ENCODE results near the gene DDHD1. TPM values are rescaled to one million over a fixed set of nuclear protein-coding genes. Genes with fewer than 3 reads are reported as not detected.

The DDHD1 gene
- total and polyA plus RNA-seq, 2 experiments from 2014 or later, result 11.2 to 28.9 TPM

GRCh38 chr14:53010193-53011040 lies 142.7 kb downstream of the DDHD1 start:
- no peaks in the 10 kb centered on the region for H3K27me3 Mint-ChIP-seq (ENCODE audit: insufficient read depth, low read depth, poor library complexity)

GRCh38 chr14:53006931-53007562 lies 146.1 kb downstream of the DDHD1 start:
- peak; percentile 55 for ATAC-seq
- Mint-ChIP-seq H3K27ac (no peak overlapping the region), H3K36me3 (ENCODE audit: low read depth) (no peaks in the 10 kb centered on the region)

More at GRCh38 chr14:53010193-53011040, 142.7 kb downstream of the DDHD1 start:
- Histone ChIP-seq H3K4me1 (ENCODE audit: insufficient read depth) (peaks cover 16% of the 10 kb centered on the region; the same call in 1 of the 2 replicates), H3F3A (replicated peaks; ENCODE audit: low read depth) (no peaks in the 10 kb centered on the region), H3K27me3 (ENCODE audit: insufficient read depth) (no peaks in the 10 kb centered on the region), H3K79me2 (replicated peaks; ENCODE audit: insufficient read depth) (no peaks in the 10 kb centered on the region), H3K4me2 (no peak overlapping the region), H2AFZ (peak overlapping the region; percentile 53; the same call in 1 of the 2 replicates), H3K9me2 (ENCODE audit: insufficient read depth) (no peaks in the 10 kb centered on the region; the same call in 1 of the 2 replicates), H3K36me3 (ENCODE audit: insufficient read depth) (no peaks in the 10 kb centered on the region), H3K4me3 (no peak overlapping the region), H3K27ac (ENCODE audit: low read depth) (no peak overlapping the region), H4K20me1 (replicated peaks; ENCODE audit: insufficient read depth) (no peaks in the 10 kb centered on the region)
- TF ChIP-seq CREB1 (CRISPR knock-in tag; IDR thresholded peaks at IDR 0.05; ENCODE audit: low read depth), result no peak
- Mint-ChIP-seq H3K4me3 (no peak overlapping the region), H3K27ac (no peak overlapping the region), H3K9me3 (peaks cover 3% of the 10 kb centered on the region), H3K4me1 (peaks cover 25% of the 10 kb centered on the region), H3K36me3 (ENCODE audit: low read depth) (peaks cover under 1% of the 10 kb centered on the region; the same call in 1 of the 3 replicates)
- DNase-seq (ENCODE audit: low spot score), result no peak
- ATAC-seq, result no peak

More at GRCh38 chr14:53006931-53007562, 146.1 kb downstream of the DDHD1 start:
- peak; percentile 33 for DNase-seq (ENCODE audit: low spot score)
- 0 out of 2 replicates have a peak, but pooled peaks cover 9% of the 10 kb centered on the region for H3K4me1 ChIP-seq (ENCODE audit: insufficient read depth)
- no peak for TF ChIP-seq ZNF331 (CRISPR knock-in tag; IDR thresholded peaks at IDR 0.05; ENCODE audit: low read depth)
- TF ChIP-seq EZH2 (IDR thresholded peaks at IDR 0.05; ENCODE audit: low read depth, unreplicated experiment), result no peak
- no peak for TF ChIP-seq POLR2AphosphoS5 (IDR thresholded peaks at IDR 0.05; ENCODE audit: low read depth)
- no peak for TF ChIP-seq ETS1 (IDR thresholded peaks at IDR 0.05)
- TF ChIP-seq CTCF (conservative IDR thresholded peaks at IDR 0.05; ENCODE audit: low read depth in 2 of 2), result peak; percentile 27 to 62; a peak in 2 of 4 replicates
- H3K9me3 Mint-ChIP-seq, result no peaks in the 10 kb centered on the region
- H3K4me1 Mint-ChIP-seq, result peaks cover 15% of the 10 kb centered on the region
- no peak overlapping the region for H3K27ac ChIP-seq (ENCODE audit: low read depth)
- H3K27me3 Mint-ChIP-seq (ENCODE audit: insufficient read depth, low read depth, poor library complexity), result peaks cover 2% of the 10 kb centered on the region
- no peaks in the 10 kb centered on the region; the same call in 1 of the 2 replicates for H3K9me2 ChIP-seq (ENCODE audit: insufficient read depth)
- H3K4me3 Mint-ChIP-seq, result no peak overlapping the region
- no peaks in the 10 kb centered on the region for H3K36me3 ChIP-seq (ENCODE audit: insufficient read depth)
- peak overlapping the region; percentile 52; the same call in 1 of the 2 replicates for H2AFZ ChIP-seq
- no peaks in the 10 kb centered on the region for H4K20me1 ChIP-seq (replicated peaks; ENCODE audit: insufficient read depth)
- no peaks in the 10 kb centered on the region for H3F3A ChIP-seq (replicated peaks; ENCODE audit: low read depth)
- no peaks in the 10 kb centered on the region for H3K79me2 ChIP-seq (replicated peaks; ENCODE audit: insufficient read depth)
- H3K4me3 ChIP-seq, result no peak overlapping the region
- H3K27me3 ChIP-seq (ENCODE audit: insufficient read depth), result no peaks in the 10 kb centered on the region
- H3K4me2 ChIP-seq, result no peak overlapping the region

Data from GM23338 (cell line).